A549 treated with dexamethasone at 1 μM for 4 hours (cell line): Measurements from ENCODE around the gene ADORA3. TPM values are rescaled to one million over a fixed set of nuclear protein-coding genes. Genes with fewer than 3 reads are reported as not detected.

Source experiments
- total RNA-seq: library from RNA; stranded (reverse); fragments of 200-300 nt; extraction: Qiagen RNA extraction; gene quantifications from 5 replicates; pipeline ENCODE4 v1.2.3, GENCODE V29; 2022

Gene ADORA3
- not detected in 5 replicates for total RNA-seq

GRCh38 chr1:111503585-111504060 lies at the start of gene ADORA3, which contains the start of gene TMIGD3:
TSS of gene ADORA3 (minus strand) at chr1:111503633. CDS start at chr1:111503354, 279 bp downstream.
TSS of gene TMIGD3 (minus strand) at chr1:111503633. CDS start at chr1:111503354, 279 bp downstream.

Other genes with a start within 250 kb of the ADORA3 start
- gene CHIA, start 212.8 kb downstream of the ADORA3 start, total RNA-seq, result not detected in 5 replicates
- 0.68 to 1.1 TPM (median 0.91 TPM) in 5 replicates for gene OVGP1, start 75.9 kb downstream of the ADORA3 start, total RNA-seq
- gene WDR77, start 54.4 kb downstream of the ADORA3 start, total RNA-seq, result 33.3 to 45.9 TPM (median 40.8 TPM) in 5 replicates
- 233 to 282 TPM (median 248 TPM) in 5 replicates for gene ATP5PB, start 54.2 kb downstream of the ADORA3 start, total RNA-seq
- 0.07 to 0.25 TPM (median 0.12 TPM) in 5 replicates for gene C1orf162, start 29.6 kb downstream of the ADORA3 start, total RNA-seq
- not detected in 5 replicates for gene TMIGD3, start within 50 bp of the ADORA3 start, total RNA-seq
- gene RAP1A, start 116.2 kb upstream of the ADORA3 start, total RNA-seq, result 25.4 to 40.9 TPM (median 29.8 TPM) in 5 replicates
- 1.9 to 2.3 TPM (median 2.1 TPM) in 5 replicates for gene INKA2, start 235.8 kb upstream of the ADORA3 start, total RNA-seq